Fibroblast of mammary gland (primary cell): Measurements from ENCODE around the gene TICRR.

ENCODE experiments used
- DNase-seq: peaks from one replicate; pipeline ENCODE4 v3.0.0-alpha.2; 2010; ENCODE audit warnings: low read depth
- H3K4me3 ChIP-seq: 2 replicates; pipeline ENCODE4 v1.5.1; 2011; ENCODE audit warnings: low read depth, mild to moderate bottlenecking, low read length, moderate library complexity; ENCODE audit not compliant: control insufficient read depth
- TF ChIP-seq, protein P1 (sequence below): conservative IDR thresholded peaks from 2 replicates; pipeline ENCODE4 v1.5.1; 2011; ENCODE audit warnings: low read depth, low read length, inconsistent platforms; ENCODE audit not compliant: control insufficient read depth, insufficient read depth

Gene TICRR

DNA sequence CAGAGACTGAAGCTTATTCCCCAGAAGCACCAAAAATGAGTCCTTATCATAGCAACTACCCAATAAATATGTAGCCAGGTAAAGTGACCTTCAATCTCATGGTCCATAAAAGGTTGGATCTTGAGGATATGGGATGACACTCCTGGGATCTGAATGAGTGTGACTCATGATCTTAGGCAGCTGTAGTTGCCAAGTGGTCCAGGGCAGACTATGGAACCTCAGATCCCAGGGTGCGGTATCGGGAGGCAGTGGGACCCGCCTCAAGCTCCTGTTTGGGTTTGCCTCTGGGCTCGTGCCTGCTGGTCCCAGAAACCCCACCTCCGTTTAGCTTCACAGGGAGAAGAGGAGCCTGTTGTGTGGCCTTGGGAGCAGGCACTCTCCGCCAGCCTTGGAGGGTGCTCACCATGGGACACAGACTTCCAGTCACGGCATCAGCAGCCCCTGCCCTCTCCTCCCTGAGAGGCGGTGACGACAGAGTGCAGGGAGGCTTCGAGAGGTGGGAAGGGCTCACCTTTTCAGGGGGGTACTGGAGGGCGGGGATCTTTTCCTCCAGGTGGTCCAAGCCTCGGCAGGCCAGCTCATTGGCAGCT, 95.8 kb downstream of the TICRR start:
- H3K4me3 ChIP-seq, result no peak overlapping the region
- no peak for DNase-seq
- TF ChIP-seq, protein P1, sequence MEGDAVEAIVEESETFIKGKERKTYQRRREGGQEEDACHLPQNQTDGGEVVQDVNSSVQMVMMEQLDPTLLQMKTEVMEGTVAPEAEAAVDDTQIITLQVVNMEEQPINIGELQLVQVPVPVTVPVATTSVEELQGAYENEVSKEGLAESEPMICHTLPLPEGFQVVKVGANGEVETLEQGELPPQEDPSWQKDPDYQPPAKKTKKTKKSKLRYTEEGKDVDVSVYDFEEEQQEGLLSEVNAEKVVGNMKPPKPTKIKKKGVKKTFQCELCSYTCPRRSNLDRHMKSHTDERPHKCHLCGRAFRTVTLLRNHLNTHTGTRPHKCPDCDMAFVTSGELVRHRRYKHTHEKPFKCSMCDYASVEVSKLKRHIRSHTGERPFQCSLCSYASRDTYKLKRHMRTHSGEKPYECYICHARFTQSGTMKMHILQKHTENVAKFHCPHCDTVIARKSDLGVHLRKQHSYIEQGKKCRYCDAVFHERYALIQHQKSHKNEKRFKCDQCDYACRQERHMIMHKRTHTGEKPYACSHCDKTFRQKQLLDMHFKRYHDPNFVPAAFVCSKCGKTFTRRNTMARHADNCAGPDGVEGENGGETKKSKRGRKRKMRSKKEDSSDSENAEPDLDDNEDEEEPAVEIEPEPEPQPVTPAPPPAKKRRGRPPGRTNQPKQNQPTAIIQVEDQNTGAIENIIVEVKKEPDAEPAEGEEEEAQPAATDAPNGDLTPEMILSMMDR, result no peak

DNA sequence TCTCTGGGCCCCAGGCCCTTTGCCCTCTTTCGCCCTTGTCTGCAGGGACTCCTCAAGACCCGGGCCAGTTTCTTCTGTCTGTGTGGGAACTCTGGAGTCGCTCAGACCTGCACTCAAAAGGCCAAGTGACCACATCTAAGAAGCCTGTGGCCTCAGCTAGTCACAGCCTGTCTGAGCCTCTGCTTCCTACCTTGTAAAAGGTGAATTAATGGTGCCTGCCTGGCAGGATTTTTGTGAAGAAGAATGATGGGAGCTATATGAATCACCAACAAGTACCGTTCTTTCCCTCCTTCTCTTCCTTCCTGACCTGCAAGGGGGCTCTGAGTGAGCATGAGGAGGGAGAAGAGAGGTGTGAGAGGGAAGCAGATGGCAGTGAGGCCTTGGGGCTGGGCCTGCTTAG, 96.4 kb downstream of the TICRR start:
- no peak for DNase-seq
- H3K4me3 ChIP-seq, result no peak overlapping the region
- TF ChIP-seq, protein P1, result no peak

DNA sequence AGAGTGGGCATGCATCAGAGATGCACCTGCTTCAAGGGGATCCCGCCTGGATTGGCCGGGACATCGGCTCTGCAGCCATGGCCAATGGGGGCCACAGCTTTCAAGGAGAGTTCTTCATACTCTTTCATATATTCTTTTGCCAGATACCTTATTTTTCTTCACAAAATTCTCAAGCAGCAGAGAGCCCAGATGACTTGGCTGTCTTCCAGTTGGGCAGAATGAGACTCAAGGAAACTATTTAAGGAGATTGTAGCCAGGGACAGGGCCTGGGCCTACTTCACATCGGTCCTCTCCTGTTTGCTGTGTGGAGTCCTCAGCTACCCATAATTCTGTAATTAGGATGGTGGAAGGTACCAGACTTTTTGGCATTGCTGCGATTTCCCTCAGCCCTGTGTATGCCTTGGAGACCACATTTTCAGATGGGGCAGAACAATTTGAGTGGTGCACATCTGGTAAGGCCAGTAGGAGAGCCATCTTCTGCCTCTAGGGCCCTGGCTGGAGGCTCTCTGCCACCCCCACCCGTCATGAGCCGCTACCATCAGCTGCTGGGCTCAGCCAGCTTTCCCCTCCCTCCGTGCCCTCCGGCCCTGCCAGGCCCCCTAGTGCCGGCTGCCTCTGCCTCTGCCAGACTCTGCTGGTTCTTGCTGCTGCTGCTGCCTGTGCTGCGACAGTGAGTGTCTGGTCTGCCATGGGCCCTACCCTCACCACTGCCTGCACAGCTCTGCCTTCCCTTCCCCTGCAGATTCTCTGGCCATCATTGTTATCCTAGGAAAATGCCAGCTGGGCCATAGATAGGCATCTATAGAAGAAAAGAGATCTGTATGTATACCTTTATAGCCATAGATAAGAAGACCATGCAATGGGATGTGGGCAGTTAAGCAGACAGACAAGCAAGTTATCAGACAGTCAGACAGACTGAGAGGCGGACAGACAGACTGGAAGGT, 97.2 kb downstream of the TICRR start:
- TF ChIP-seq, protein P1, result no peak
- no peak overlapping the region for H3K4me3 ChIP-seq
- DNase-seq, result peak; percentile 38

DNA sequence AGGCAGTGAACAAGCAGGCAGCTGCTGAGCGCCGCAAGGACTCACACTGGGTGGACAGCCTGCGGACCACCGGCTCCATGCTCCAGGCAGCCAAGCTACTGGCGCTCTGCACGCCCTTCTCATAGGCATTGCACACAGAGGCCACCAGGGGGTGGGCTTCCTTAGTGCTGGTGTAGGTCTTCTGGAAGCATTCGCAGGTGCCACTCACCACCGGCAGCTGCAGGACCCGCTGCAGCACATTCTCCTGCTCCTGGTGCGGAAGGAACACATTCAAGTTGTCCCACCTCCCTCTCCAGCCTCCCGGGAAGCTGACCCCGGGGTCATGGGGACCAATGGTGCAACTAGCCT, 97.9 kb downstream of the TICRR start:
- TF ChIP-seq, protein P1, result peak; percentile 38
- no peak for DNase-seq
- H3K4me3 ChIP-seq, result no peak overlapping the region

DNA sequence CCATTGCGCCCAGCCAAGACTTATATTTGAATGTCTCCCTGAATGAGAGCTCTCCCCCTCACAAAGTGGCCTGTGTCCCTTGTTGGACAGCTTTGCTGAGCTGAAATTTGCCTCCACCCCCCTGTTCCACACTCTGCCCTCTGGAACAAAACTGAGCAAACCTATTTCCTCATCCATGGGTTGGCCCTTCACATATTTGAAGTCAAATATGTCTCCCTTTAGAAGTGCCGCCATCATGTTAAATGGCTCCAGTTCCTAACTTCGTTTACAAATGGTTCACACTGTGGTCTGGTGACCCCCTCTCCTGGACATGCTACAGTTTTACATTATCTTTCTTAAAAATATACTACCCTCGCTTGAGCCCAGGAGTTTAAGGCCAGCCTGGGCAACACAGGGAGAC, 99.3 kb downstream of the TICRR start:
- DNase-seq, result no peak
- no peak overlapping the region for H3K4me3 ChIP-seq

DNA sequence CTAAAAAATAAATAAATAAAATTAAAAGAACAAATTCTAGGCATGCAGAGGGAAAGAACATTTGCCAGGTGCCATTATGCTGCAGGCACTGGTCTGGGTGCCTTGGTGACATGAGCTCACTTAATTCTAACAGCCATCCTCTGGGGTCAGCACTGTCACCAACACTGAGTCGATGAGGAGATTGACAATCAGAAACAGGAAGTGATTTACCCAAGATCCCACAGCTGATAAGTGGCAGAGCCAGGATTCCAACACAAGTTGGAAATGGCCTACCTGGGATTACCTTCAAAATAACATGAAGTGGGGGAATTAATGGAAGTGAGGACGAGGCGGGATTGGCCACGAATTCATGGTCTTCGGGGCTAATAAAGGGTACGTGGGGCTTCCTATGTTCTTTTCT, 100.3 kb downstream of the TICRR start:
- TF ChIP-seq, protein P1, result no peak
- DNase-seq, result no peak
- no peak overlapping the region for H3K4me3 ChIP-seq

More for the DNA sequence above, 99.3 kb downstream of the TICRR start:
- TF ChIP-seq, protein P1, result no peak
